ENCODE measurements around the gene PRKN. TPM values are rescaled to one million over a fixed set of nuclear protein-coding genes. Genes with fewer than 3 reads are reported as not detected.
"Not testable (repeated sequence)": the region's sequence is repeated elsewhere in the genome, so short reads cannot be mapped to it uniquely, and the experiment has no call there.

Gene PRKN
- total and polyA plus RNA-seq, 3 experiments from 2014 or later: 0.22 to 1.0 (median 0.55) TPM

- H3K27ac Mint-ChIP-seq: no peak overlapping the region
- H3K4me1 Mint-ChIP-seq: no peaks in the 10 kb centered on the region
- Histone ChIP-seq H3K4me1 (ENCODE audit: insufficient read depth, low read length) (no peaks in the 10 kb centered on the region), H3K27me3 (ENCODE audit: insufficient read depth, low read length, poor library complexity, severe bottlenecking) (no peaks in the 10 kb centered on the region), H3K4me3 (ENCODE audit: low read length) (no peak overlapping the region), H3K27ac (ENCODE audit: low read depth, low read length) (no peak overlapping the region), H3K36me3 (ENCODE audit: insufficient read depth, low read length) (no peaks in the 10 kb centered on the region), H3K9me3 (ENCODE audit: low read length) (no peaks in the 10 kb centered on the region)
- ChIA-PET CTCF (no interaction called here), POLR2A (no interaction called here)
- peaks cover 0 to 5% of the 10 kb centered on the region in 2 donors for H3K27me3 Mint-ChIP-seq
- no peak overlapping the region for H3K4me3 Mint-ChIP-seq
- H3K36me3 Mint-ChIP-seq: peaks cover 0 to 4% (median 0%) of the 10 kb centered on the region in 3 donors
- DNase-seq: no peak
- peaks cover 0 to 6% (median 2%) of the 10 kb centered on the region in 5 donors for H3K9me3 Mint-ChIP-seq
These were observed 1228.7 kb downstream of the PRKN start for GRCh38 chr6:161498881-161499280.

- peaks cover 0 to 5% of the 10 kb centered on the region in 2 donors for H3K27me3 Mint-ChIP-seq
- no peak overlapping the region for H3K4me3 Mint-ChIP-seq
- H3K27ac ChIP-seq (ENCODE audit: low read depth, low read length): no peak overlapping the region
- H3K36me3 ChIP-seq (ENCODE audit: insufficient read depth, low read length): no peaks in the 10 kb centered on the region
- peaks cover 0 to 4% (median 0%) of the 10 kb centered on the region in 3 donors for H3K36me3 Mint-ChIP-seq
- no peaks in the 10 kb centered on the region for H3K4me1 ChIP-seq (ENCODE audit: insufficient read depth, low read length)
- H3K9me3 Mint-ChIP-seq: peaks cover 0 to 7% (median 2%) of the 10 kb centered on the region in 5 donors
- CTCF ChIA-PET: no interaction called here
- H3K9me3 ChIP-seq (ENCODE audit: low read length): no peaks in the 10 kb centered on the region
- H3K27ac Mint-ChIP-seq: no peak overlapping the region
- POLR2A ChIA-PET: no interaction called here
- no peak for DNase-seq
- H3K27me3 ChIP-seq (ENCODE audit: insufficient read depth, low read length, poor library complexity, severe bottlenecking): no peaks in the 10 kb centered on the region
- no peaks in the 10 kb centered on the region for H3K4me1 Mint-ChIP-seq
- no peak overlapping the region for H3K4me3 ChIP-seq (ENCODE audit: low read length)
These were observed 1229.2 kb downstream of the PRKN start for GRCh38 chr6:161498359-161498758.

- no peak overlapping the region for H3K4me3 Mint-ChIP-seq
- peaks cover 0 to 4% (median 0%) of the 10 kb centered on the region in 3 donors for H3K36me3 Mint-ChIP-seq
- H3K4me3 ChIP-seq (ENCODE audit: low read length): no peak overlapping the region
- no peak overlapping the region for H3K27ac Mint-ChIP-seq
- H3K9me3 Mint-ChIP-seq: peaks cover 0 to 3% (median 2%) of the 10 kb centered on the region in 5 donors
- no peaks in the 10 kb centered on the region for H3K36me3 ChIP-seq (ENCODE audit: insufficient read depth, low read length)
- peaks cover 0 to 5% of the 10 kb centered on the region in 2 donors for H3K27me3 Mint-ChIP-seq
- DNase-seq: no peak
- H3K4me1 Mint-ChIP-seq: no peaks in the 10 kb centered on the region
- ChIA-PET CTCF (no interaction called here), POLR2A (no interaction called here)
- H3K9me3 ChIP-seq (ENCODE audit: low read length): no peaks in the 10 kb centered on the region
- no peaks in the 10 kb centered on the region for H3K27me3 ChIP-seq (ENCODE audit: insufficient read depth, low read length, poor library complexity, severe bottlenecking)
- H3K4me1 ChIP-seq (ENCODE audit: insufficient read depth, low read length): no peaks in the 10 kb centered on the region
- no peak overlapping the region for H3K27ac ChIP-seq (ENCODE audit: low read depth, low read length)
These were observed 1230.6 kb downstream of the PRKN start for GRCh38 chr6:161496941-161497340.

- H3K9me3 Mint-ChIP-seq; CTCF ChIA-PET; H3K9me3 ChIP-seq (ENCODE audit: low read length); DNase-seq; H3K4me1 ChIP-seq (ENCODE audit: insufficient read depth, low read length); H3K4me1 Mint-ChIP-seq; H3K27ac ChIP-seq (ENCODE audit: low read depth, low read length); H3K27ac Mint-ChIP-seq; H3K27me3 ChIP-seq (ENCODE audit: insufficient read depth, low read length, poor library complexity, severe bottlenecking); H3K36me3 Mint-ChIP-seq; H3K4me3 Mint-ChIP-seq; H3K27me3 Mint-ChIP-seq; H3K36me3 ChIP-seq (ENCODE audit: insufficient read depth, low read length); H3K4me3 ChIP-seq (ENCODE audit: low read length); POLR2A ChIA-PET: not testable (repeated sequence)
These were observed 1231.3 kb downstream of the PRKN start for GRCh38 chr6:161496271-161496670.

GRCh38 chr6:161494566-161494965 lies 1233.0 kb downstream of the PRKN start:
- Histone ChIP-seq H3K4me1 (ENCODE audit: insufficient read depth, low read length) (no peaks in the 10 kb centered on the region), H3K27me3 (ENCODE audit: insufficient read depth, low read length, poor library complexity, severe bottlenecking) (no peaks in the 10 kb centered on the region), H3K27ac (ENCODE audit: low read depth, low read length) (no peak overlapping the region), H3K9me3 (ENCODE audit: low read length) (no peaks in the 10 kb centered on the region), H3K4me3 (ENCODE audit: low read length) (no peak overlapping the region), H3K36me3 (ENCODE audit: insufficient read depth, low read length) (no peaks in the 10 kb centered on the region)
- H3K27me3 Mint-ChIP-seq: peaks cover 0 to 5% of the 10 kb centered on the region in 2 donors
- H3K27ac Mint-ChIP-seq: no peak overlapping the region
- H3K4me3 Mint-ChIP-seq: no peak overlapping the region
- POLR2A ChIA-PET: no interaction called here
- DNase-seq: no peak
- H3K36me3 Mint-ChIP-seq: peaks cover 0 to 4% (median 0%) of the 10 kb centered on the region in 3 donors
- CTCF ChIA-PET: no interaction called here
- no peaks in the 10 kb centered on the region for H3K4me1 Mint-ChIP-seq
- H3K9me3 Mint-ChIP-seq: peaks cover 0 to 3% (median 2%) of the 10 kb centered on the region in 5 donors

GRCh38 chr6:161493576-161494118 lies 1233.9 kb downstream of the PRKN start:
- CTCF ChIA-PET: no interaction called here
- H3K36me3 Mint-ChIP-seq: peaks cover 0 to 4% (median 0%) of the 10 kb centered on the region in 3 donors

GRCh38 chr6:161489626-161490306 lies 1237.8 kb downstream of the PRKN start:
- H3K27me3 Mint-ChIP-seq: peaks cover 0 to 2% of the 10 kb centered on the region in 2 donors
- H3K9me3 ChIP-seq (ENCODE audit: low read length): no peaks in the 10 kb centered on the region
- peaks cover 0 to 4% (median 0%) of the 10 kb centered on the region in 5 donors for H3K9me3 Mint-ChIP-seq
- no peaks in the 10 kb centered on the region for H3K4me1 ChIP-seq (ENCODE audit: insufficient read depth, low read length)
- H3K27ac ChIP-seq (ENCODE audit: low read depth, low read length): no peak overlapping the region
- H3K4me3 Mint-ChIP-seq: no peak overlapping the region
- H3K36me3 ChIP-seq (ENCODE audit: insufficient read depth, low read length): no peaks in the 10 kb centered on the region
- no peaks in the 10 kb centered on the region for H3K27me3 ChIP-seq (ENCODE audit: insufficient read depth, low read length, poor library complexity, severe bottlenecking)
- ChIA-PET CTCF (no interaction called here), POLR2A (no interaction called here)
- H3K27ac Mint-ChIP-seq: no peak overlapping the region
- H3K4me3 ChIP-seq (ENCODE audit: low read length): no peak overlapping the region
- no peaks in the 10 kb centered on the region for H3K36me3 Mint-ChIP-seq
- no peaks in the 10 kb centered on the region for H3K4me1 Mint-ChIP-seq
- no peak for DNase-seq

More at GRCh38 chr6:161493576-161494118, 1233.9 kb downstream of the PRKN start:
- Mint-ChIP-seq H3K4me1 (no peaks in the 10 kb centered on the region), H3K27me3 (peaks cover 0 to 5% of the 10 kb centered on the region in 2 donors), H3K4me3 (no peak overlapping the region), H3K9me3 (peaks cover 0 to 3% (median 2%) of the 10 kb centered on the region in 5 donors), H3K27ac (no peak overlapping the region)
- no peaks in the 10 kb centered on the region for H3K4me1 ChIP-seq (ENCODE audit: insufficient read depth, low read length)
- no peaks in the 10 kb centered on the region for H3K27me3 ChIP-seq (ENCODE audit: insufficient read depth, low read length, poor library complexity, severe bottlenecking)
- POLR2A ChIA-PET: no interaction called here
- no peak for DNase-seq
- H3K27ac ChIP-seq (ENCODE audit: low read depth, low read length): no peak overlapping the region
- H3K4me3 ChIP-seq (ENCODE audit: low read length): no peak overlapping the region
- H3K9me3 ChIP-seq (ENCODE audit: low read length): no peaks in the 10 kb centered on the region
- H3K36me3 ChIP-seq (ENCODE audit: insufficient read depth, low read length): no peaks in the 10 kb centered on the region

GRCh38 chr6:161487694-161488093 lies 1239.9 kb downstream of the PRKN start:
- CTCF ChIA-PET: no interaction called here
- peaks cover 0 to 2% of the 10 kb centered on the region in 2 donors for H3K27me3 Mint-ChIP-seq
- H3K27ac Mint-ChIP-seq: no peak overlapping the region

More at GRCh38 chr6:161487694-161488093, 1239.9 kb downstream of the PRKN start:
- DNase-seq: no peak
- Histone ChIP-seq H3K27me3 (ENCODE audit: insufficient read depth, low read length, poor library complexity, severe bottlenecking) (no peaks in the 10 kb centered on the region), H3K27ac (ENCODE audit: low read depth, low read length) (no peak overlapping the region), H3K36me3 (ENCODE audit: insufficient read depth, low read length) (no peaks in the 10 kb centered on the region), H3K9me3 (ENCODE audit: low read length) (no peaks in the 10 kb centered on the region), H3K4me3 (ENCODE audit: low read length) (no peak overlapping the region), H3K4me1 (ENCODE audit: insufficient read depth, low read length) (no peaks in the 10 kb centered on the region)
- no peak overlapping the region for H3K4me3 Mint-ChIP-seq
- peaks cover 0 to 4% (median 0%) of the 10 kb centered on the region in 5 donors for H3K9me3 Mint-ChIP-seq
- H3K4me1 Mint-ChIP-seq: no peaks in the 10 kb centered on the region
- POLR2A ChIA-PET: no interaction called here
- H3K36me3 Mint-ChIP-seq: no peaks in the 10 kb centered on the region
